PC-3 (cell line): ENCODE results near the gene SOD1. TPM values are rescaled to one million over a fixed set of nuclear protein-coding genes. Genes with fewer than 3 reads are reported as not detected.

Experiments
- ATAC-seq: fragments of 200-7000 bp; cut with Tn5 transposase; 2 replicates; pipeline ENCODE4 v1.9.1; 2020; ENCODE audit warnings: mild to moderate bottlenecking, moderate library complexity
- BruUV-seq: library from RNA; stranded (reverse); fragments of 400-500 nt; replicated peaks from 2 replicates; lab custom pipeline; 2021; lab: Mats Ljungman, UMichigan
- CTCF ChIA-PET: fragments of 300-600 bp; sonication (Branson Sonifier 250); formaldehyde crosslinking; loops from one replicate; lab custom pipeline; 2022; ENCODE audit warnings: antibody characterized with exemption; lab: Charles Lee
- POLR2A ChIA-PET: fragments of 300-600 bp; sonication (Branson Sonifier 250); formaldehyde crosslinking; loops from one replicate; lab custom pipeline; 2022; ENCODE audit warnings: antibody characterized with exemption; ENCODE audit not compliant: unreplicated experiment; lab: Charles Lee
- DNase-seq: peaks from one replicate; pipeline ENCODE4 v3.0.0-alpha.2; 2015
- H2AFZ ChIP-seq: fragments of 300-600 bp; sonication (generic); 2 replicates; pipeline ENCODE4 v1.6.0; 2016; ENCODE audit warnings: antibody characterized with exemption, low read length
- H3F3A ChIP-seq: fragments of 300-600 bp; sonication (generic); one replicate; pipeline ENCODE4 v1.6.0; 2017; ENCODE audit warnings: antibody characterized with exemption, low read length, control low read depth, mild to moderate bottlenecking; ENCODE audit not compliant: unreplicated experiment
- H3K27ac ChIP-seq: fragments of 300-600 bp; sonication (generic); 2 replicates; pipeline ENCODE4 v1.5.1; 2016; ENCODE audit warnings: mild to moderate bottlenecking, low read length
- H3K27me3 ChIP-seq: fragments of 300-600 bp; sonication (generic); 2 replicates; pipeline ENCODE4 v1.6.1; 2016; ENCODE audit warnings: low read length, mixed read lengths
- H3K36me3 ChIP-seq: fragments of 300-600 bp; sonication (generic); 2 replicates; pipeline ENCODE4 v1.6.1; 2016; ENCODE audit warnings: low read depth, mixed run types, low read length, mixed read lengths
- H3K4me1 ChIP-seq: fragments of 300-600 bp; sonication (generic); 2 replicates; pipeline ENCODE4 v1.5.1; 2016; ENCODE audit warnings: low read length; ENCODE audit not compliant: insufficient read depth
- H3K4me2 ChIP-seq: fragments of 300-600 bp; sonication (generic); 2 replicates; pipeline ENCODE4 v1.6.0; 2016; ENCODE audit warnings: low read length
- H3K4me3 ChIP-seq: fragments of 300-600 bp; sonication (generic); 2 replicates; pipeline ENCODE4 v1.5.1; 2016; ENCODE audit warnings: mild to moderate bottlenecking, low read length, mixed read lengths
- H3K79me2 ChIP-seq: fragments of 300-600 bp; sonication (generic); 2 replicates; pipeline ENCODE4 v1.6.1; 2017; ENCODE audit warnings: low read length, mixed read lengths
- H3K9ac ChIP-seq: fragments of 300-600 bp; sonication (generic); 2 replicates; pipeline ENCODE4 v1.6.0; 2016; ENCODE audit warnings: mild to moderate bottlenecking, low read length
- H3K9me2 ChIP-seq: fragments of 300-600 bp; sonication (generic); replicated peaks from 2 replicates; pipeline ENCODE4 v1.6.1; 2016; ENCODE audit warnings: mixed run types, low read length, mixed read lengths
- H3K9me3 ChIP-seq: fragments of 300-600 bp; sonication (generic); 2 replicates; pipeline ENCODE4 v1.6.1; 2016; ENCODE audit warnings: low read length, mixed read lengths
- H4K20me1 ChIP-seq: fragments of 300-600 bp; sonication (generic); 2 replicates; pipeline ENCODE4 v1.6.1; 2016; ENCODE audit warnings: low read length, mixed read lengths
- EZH2 ChIP-seq: fragments of 300-600 bp; sonication (generic); IDR thresholded peaks from one replicate; pipeline ENCODE4 v1.6.1; 2017; ENCODE audit warnings: antibody characterized with exemption, mild to moderate bottlenecking, low read length; ENCODE audit not compliant: unreplicated experiment
- EZH2phosphoT487 ChIP-seq: fragments of 300-600 bp; sonication (generic); IDR thresholded peaks from 2 replicates; pipeline ENCODE4 v1.6.1; 2018; ENCODE audit warnings: mild to moderate bottlenecking, antibody characterized with exemption, low read length, borderline replicate concordance
- intact Hi-C: fragments of 100-400 bp; cut with micrococcal nuclease; formaldehyde crosslinking; loops from 2 replicates; pipeline ENCODE4 v1.9.0; 2023
- total RNA-seq: library from RNA; depleted of rRNA; stranded (reverse); fragments of >200 nt; gene quantifications from 2 replicates; pipeline ENCODE4 v1.2.3, GENCODE V29; 2014
- TF ChIP-seq, protein P1 (sequence below): fragments of 300-600 bp; sonication (generic); conservative IDR thresholded peaks from 2 replicates; pipeline ENCODE4 v1.5.1; 2017; ENCODE audit warnings: antibody characterized with exemption, low read depth, mild to moderate bottlenecking, low read length

SOD1 gene
- total RNA-seq, 1 experiment from 2014 or later: 409 TPM

DNA sequence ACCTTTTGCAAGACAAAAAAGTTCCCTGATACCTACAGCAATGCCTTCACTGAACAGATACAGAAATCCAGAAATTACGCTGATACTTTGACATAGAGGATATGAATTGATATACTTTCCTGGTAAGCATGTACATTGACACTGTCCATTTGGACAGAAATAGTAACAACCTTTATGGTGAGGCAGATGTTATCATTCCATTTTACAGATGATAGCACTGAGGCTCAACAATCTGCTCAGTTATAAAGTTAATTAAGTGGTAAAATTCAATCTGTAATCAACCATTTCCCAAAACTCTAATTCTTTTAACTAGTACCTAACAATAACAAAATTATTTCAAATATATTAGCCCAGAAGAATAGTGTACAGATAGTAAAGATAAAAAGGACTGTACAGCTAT, 51.8 kb downstream of the SOD1 start:
- Histone ChIP-seq H3K27ac (no peak overlapping the region), H3K4me1 (peaks cover 23% of the 10 kb centered on the region), H4K20me1 (peaks cover 82% of the 10 kb centered on the region), H3K79me2 (peaks cover 100% of the 10 kb centered on the region), H3K4me2 (no peak overlapping the region), H3K36me3 (no peaks in the 10 kb centered on the region), H3K9me2 (no peaks in the 10 kb centered on the region), H3F3A (no peaks in the 10 kb centered on the region), H3K9me3 (no peaks in the 10 kb centered on the region), H3K27me3 (no peaks in the 10 kb centered on the region), H2AFZ (no peak overlapping the region), H3K9ac (no peak overlapping the region), H3K4me3 (no peak overlapping the region)
- POLR2A ChIA-PET: no interaction called here
- intact Hi-C loops: no loop called here
- no TSS peak for BruUV-seq
- TF ChIP-seq EZH2phosphoT487: no peak
- no peak for TF ChIP-seq EZH2
- TF ChIP-seq, protein P1, sequence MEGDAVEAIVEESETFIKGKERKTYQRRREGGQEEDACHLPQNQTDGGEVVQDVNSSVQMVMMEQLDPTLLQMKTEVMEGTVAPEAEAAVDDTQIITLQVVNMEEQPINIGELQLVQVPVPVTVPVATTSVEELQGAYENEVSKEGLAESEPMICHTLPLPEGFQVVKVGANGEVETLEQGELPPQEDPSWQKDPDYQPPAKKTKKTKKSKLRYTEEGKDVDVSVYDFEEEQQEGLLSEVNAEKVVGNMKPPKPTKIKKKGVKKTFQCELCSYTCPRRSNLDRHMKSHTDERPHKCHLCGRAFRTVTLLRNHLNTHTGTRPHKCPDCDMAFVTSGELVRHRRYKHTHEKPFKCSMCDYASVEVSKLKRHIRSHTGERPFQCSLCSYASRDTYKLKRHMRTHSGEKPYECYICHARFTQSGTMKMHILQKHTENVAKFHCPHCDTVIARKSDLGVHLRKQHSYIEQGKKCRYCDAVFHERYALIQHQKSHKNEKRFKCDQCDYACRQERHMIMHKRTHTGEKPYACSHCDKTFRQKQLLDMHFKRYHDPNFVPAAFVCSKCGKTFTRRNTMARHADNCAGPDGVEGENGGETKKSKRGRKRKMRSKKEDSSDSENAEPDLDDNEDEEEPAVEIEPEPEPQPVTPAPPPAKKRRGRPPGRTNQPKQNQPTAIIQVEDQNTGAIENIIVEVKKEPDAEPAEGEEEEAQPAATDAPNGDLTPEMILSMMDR: no peak
- CTCF ChIA-PET: no interaction called here
- no peak for DNase-seq
- ATAC-seq: no peak

DNA sequence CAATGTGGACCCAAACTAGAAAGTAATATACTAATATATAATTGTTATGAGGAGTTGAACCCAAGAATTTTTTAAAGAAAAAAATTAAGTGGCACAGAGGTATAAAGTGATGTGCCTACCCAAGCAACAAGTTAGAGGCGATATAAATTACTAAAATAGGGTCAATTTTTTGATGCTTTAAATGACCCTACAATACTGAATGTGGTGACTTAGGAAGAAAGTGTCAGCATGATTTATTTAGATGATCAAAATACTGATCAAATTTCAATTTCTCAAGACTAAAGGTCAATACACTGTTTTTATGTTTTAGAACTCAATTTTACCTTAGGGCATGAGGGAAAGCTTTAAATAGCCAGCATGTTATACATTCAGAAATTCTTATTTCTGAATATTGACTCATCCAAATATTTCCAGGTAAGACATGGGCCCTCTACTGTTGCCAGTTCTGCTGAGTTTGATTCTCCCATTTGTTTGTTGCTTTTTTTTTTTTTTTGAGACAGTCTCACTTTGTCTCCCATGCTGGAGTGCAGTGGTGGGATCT, 52.3 kb downstream of the SOD1 start:
- peaks cover 23% of the 10 kb centered on the region for H3K4me1 ChIP-seq

DNA sequence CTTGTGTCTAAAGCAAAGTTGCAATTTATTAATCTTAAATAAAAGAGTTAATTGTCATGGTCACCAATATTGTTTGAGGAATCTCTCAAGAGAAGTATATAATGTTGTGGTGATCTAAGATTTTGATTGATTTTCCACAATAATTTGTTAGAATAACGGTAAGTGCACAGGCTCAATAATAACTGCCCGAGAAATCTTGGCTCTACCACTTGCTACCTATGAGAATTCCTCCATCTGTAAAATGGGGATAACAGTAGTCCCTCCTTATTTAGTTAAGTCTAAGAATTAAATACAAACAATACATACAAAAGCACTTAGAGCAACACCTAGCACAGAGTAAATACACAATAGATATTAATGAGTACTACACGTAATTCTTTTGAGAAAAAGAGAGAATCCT, 53.6 kb downstream of the SOD1 start:
- H3K9ac ChIP-seq: no peak overlapping the region
- DNase-seq: no peak
- H3K4me2 ChIP-seq: no peak overlapping the region
- intact Hi-C loops: no loop called here
- peaks cover 77% of the 10 kb centered on the region for H4K20me1 ChIP-seq
- no peaks in the 10 kb centered on the region for H3K36me3 ChIP-seq
- no peaks in the 10 kb centered on the region for H3K27me3 ChIP-seq
- POLR2A ChIA-PET: no interaction called here
- peaks cover 98% of the 10 kb centered on the region for H3K79me2 ChIP-seq
- H2AFZ ChIP-seq: no peak overlapping the region
- H3K4me3 ChIP-seq: no peak overlapping the region
- no peaks in the 10 kb centered on the region for H3F3A ChIP-seq
- H3K9me3 ChIP-seq: no peaks in the 10 kb centered on the region
- peaks cover 19% of the 10 kb centered on the region for H3K4me1 ChIP-seq
- ATAC-seq: no peak
- no peaks in the 10 kb centered on the region for H3K9me2 ChIP-seq
- no TSS peak for BruUV-seq
- no peak overlapping the region for H3K27ac ChIP-seq
- CTCF ChIA-PET: no interaction called here
- TF ChIP-seq EZH2 (no peak), EZH2phosphoT487 (no peak)
- TF ChIP-seq, protein P1: no peak

More for the DNA sequence above, 52.3 kb downstream of the SOD1 start:
- no peak overlapping the region for H3K9ac ChIP-seq
- no peak overlapping the region for H3K27ac ChIP-seq
- no peak for ATAC-seq
- DNase-seq: no peak
- no peaks in the 10 kb centered on the region for H3K36me3 ChIP-seq
- BruUV-seq: no TSS peak
- POLR2A ChIA-PET: no interaction called here
- H3K4me2 ChIP-seq: no peak overlapping the region
- intact Hi-C loops: no loop called here
- TF ChIP-seq, protein P1: no peak
- TF ChIP-seq EZH2phosphoT487 (no peak), EZH2 (no peak)
- H4K20me1 ChIP-seq: peaks cover 82% of the 10 kb centered on the region
- H3F3A ChIP-seq: no peaks in the 10 kb centered on the region
- H3K9me3 ChIP-seq: no peaks in the 10 kb centered on the region
- H3K27me3 ChIP-seq: no peaks in the 10 kb centered on the region
- CTCF ChIA-PET: no interaction called here
- H3K4me3 ChIP-seq: no peak overlapping the region
- H3K79me2 ChIP-seq: peaks cover 100% of the 10 kb centered on the region
- no peak overlapping the region for H2AFZ ChIP-seq
- no peaks in the 10 kb centered on the region for H3K9me2 ChIP-seq
